Stimulated activated memory B cell treated with anti-CD40 and anti-IgM and Interleukin-4, amounts not matched to agents 10 μg/mL and 1 μg/mL and 100 μg/mL, for 72 hours (primary cell): ENCODE results near the gene HOXC4.

Experiments
- ATAC-seq: fragments of 150-1000 bp; cut with Tn5 transposase; 2 replicates; pipeline ENCODE4 v1.10.0; 2021
- H3K27ac Mint-ChIP-seq: one replicate; pipeline ENCODE4 v1.8.0; 2022; ENCODE audit warnings: mild to moderate bottlenecking, mixed read lengths
- H3K27me3 Mint-ChIP-seq: one replicate; pipeline ENCODE4 v1.8.0; 2022; ENCODE audit warnings: mixed read lengths
- H3K36me3 Mint-ChIP-seq: one replicate; pipeline ENCODE4 v1.8.0; 2022; ENCODE audit warnings: mixed read lengths
- H3K4me1 Mint-ChIP-seq: one replicate; pipeline ENCODE4 v1.8.0; 2022; ENCODE audit warnings: mixed read lengths
- H3K4me3 Mint-ChIP-seq: one replicate; pipeline ENCODE4 v1.8.0; 2022; ENCODE audit warnings: mild to moderate bottlenecking, moderate library complexity, mixed read lengths
- H3K9me3 Mint-ChIP-seq: one replicate; pipeline ENCODE4 v1.8.0; 2022; ENCODE audit warnings: mixed read lengths

HOXC4 gene

DNA sequence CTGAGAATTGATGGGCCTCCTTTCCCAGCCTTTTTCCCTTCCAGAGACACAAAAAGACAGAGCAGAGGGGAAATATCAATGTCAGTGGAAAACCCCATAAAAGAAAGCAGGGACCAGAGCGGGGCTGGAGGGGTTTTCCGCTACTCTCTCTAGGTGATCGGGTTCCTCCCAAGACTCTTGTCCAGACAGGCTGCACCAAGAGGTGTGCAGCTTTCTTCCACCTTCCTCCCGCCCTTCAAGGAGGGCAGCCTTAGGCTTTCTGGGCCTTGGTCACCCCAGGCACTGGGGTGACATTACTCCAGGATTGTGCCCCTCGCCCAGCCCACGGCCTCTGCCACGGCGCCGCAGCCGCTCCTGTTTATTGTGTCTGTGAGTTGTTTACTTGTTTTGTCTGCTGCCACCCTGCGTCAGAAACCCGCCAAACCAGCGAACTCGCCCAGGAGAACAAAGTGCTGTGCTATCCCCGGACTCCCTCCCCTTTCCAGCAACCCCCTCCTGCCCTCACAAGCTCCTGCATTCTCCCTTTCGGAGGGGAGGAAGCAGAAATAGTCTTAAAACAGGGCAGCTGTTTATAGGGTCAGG is 32.1 kb upstream of the HOXC4 start:
- H3K36me3 Mint-ChIP-seq = no peaks in the 10 kb centered on the region
- H3K27ac Mint-ChIP-seq = peak overlapping the region; percentile 46
- H3K4me3 Mint-ChIP-seq = peak overlapping the region; percentile 71
- H3K4me1 Mint-ChIP-seq = peaks cover 33% of the 10 kb centered on the region
- ATAC-seq = no peak
- H3K9me3 Mint-ChIP-seq = no peaks in the 10 kb centered on the region
- peaks cover 79% of the 10 kb centered on the region for H3K27me3 Mint-ChIP-seq

DNA sequence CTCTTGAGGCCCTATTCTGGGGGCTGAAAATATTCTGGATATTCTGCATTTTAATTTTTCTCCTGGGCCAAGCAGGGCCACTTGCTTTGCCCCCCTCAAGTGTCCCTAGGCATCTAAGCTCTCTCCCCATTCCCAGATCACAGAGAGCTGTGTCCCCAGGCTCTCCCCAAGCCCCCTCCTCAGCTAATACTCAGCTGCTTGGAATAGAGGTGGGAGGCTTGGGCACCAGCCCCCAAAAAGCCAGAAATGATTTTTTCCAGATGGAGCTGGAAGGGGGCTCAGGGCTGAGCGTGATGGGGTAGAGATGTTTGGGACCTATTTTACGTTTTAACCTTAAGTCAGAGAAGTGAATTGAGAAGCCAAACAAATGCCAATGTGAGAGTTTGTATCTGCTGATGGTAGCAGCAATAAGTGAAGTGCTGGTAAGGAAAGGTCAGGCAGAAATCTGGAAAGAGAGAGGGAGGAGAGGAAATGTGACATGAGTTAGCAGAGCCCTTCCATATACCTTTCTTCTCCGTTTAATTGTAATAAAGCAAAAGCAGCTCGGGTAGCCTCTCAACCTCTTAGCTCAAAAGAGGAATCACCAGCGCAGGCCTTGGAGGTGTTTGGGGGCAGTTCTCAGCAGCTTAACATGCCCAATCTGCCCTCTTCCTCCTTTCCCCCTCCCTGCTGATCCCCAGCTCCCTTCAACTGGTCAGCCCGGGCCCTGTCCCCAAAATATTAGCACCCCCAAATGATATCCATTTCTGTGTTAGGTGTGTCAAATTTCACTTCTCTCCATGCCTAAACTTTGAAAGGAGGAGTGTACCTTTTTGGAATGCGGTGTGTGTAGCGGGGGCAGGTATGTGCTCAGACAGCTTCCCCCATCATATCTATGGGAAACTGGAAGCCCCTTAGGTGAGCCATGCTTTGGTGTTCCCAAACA is 30.4 kb upstream of the HOXC4 start:
- peaks cover 84% of the 10 kb centered on the region for H3K27me3 Mint-ChIP-seq
- H3K36me3 Mint-ChIP-seq = no peaks in the 10 kb centered on the region
- no peaks in the 10 kb centered on the region for H3K9me3 Mint-ChIP-seq
- peaks cover 30% of the 10 kb centered on the region for H3K4me1 Mint-ChIP-seq
- H3K27ac Mint-ChIP-seq = no peak overlapping the region
- no peak overlapping the region for H3K4me3 Mint-ChIP-seq
- ATAC-seq = no peak

DNA sequence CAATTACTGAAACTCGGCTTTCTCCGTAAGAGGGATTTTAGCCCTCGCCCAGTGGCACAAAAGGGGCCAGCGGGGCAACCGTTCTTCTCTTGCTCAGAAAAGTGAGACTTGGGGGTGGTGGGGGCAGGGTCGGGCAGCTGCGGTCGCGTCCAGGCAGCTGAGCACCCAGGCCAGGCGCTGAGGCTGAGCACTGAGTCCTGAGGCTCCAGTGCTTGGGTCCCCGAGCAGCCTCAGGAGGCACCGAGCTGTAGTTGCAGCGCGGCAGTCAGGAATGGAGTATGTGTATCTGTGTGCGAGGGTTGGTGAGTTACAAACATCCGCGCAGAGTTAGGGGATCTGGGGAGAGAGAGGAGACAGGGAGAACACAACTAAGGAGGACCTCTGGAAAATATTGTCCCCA is 29.5 kb upstream of the HOXC4 start:
- no peak overlapping the region for H3K27ac Mint-ChIP-seq
- no peaks in the 10 kb centered on the region for H3K36me3 Mint-ChIP-seq
- no peak for ATAC-seq
- peaks cover 28% of the 10 kb centered on the region for H3K4me1 Mint-ChIP-seq
- peaks cover 92% of the 10 kb centered on the region for H3K27me3 Mint-ChIP-seq
- no peaks in the 10 kb centered on the region for H3K9me3 Mint-ChIP-seq
- H3K4me3 Mint-ChIP-seq = no peak overlapping the region

DNA sequence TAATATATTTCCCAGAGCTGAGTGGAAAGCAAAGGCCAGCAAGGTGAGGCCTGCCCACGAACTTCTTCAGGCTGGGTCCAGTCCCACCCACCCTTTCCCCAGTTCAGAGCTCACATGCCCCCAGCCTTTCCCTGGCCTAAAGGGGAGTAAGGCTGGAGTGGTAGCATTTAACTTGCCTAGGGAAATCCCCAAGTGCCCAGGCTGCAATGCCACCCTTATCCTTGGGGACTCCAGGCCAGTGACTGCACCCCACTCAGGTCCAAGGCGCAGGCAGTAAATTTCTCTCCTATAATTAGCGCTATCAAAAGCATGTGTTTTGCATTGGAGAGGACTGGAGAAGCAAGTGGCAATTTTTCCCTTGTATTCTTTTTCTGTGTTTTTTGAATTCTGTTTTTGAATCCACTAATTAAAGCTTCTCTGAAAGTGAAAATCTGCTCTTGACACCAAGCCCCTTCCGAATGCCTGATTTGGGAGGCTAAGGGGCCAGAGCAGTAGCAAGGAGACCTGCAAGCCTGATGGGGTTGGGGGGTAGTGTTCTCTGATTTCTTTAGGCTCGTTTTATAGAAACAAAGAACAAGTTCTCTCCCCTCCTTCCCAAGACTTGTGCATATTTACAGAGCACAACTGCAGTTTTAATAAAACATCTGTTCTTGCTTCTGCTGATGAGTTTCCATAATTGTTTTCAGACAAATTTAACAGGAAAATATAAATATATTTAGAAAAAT is 28.9 kb upstream of the HOXC4 start:
- ATAC-seq = no peak
- H3K27me3 Mint-ChIP-seq = peaks cover 93% of the 10 kb centered on the region
- no peaks in the 10 kb centered on the region for H3K36me3 Mint-ChIP-seq
- H3K27ac Mint-ChIP-seq = no peak overlapping the region
- peaks cover 28% of the 10 kb centered on the region for H3K4me1 Mint-ChIP-seq
- H3K4me3 Mint-ChIP-seq = no peak overlapping the region
- no peaks in the 10 kb centered on the region for H3K9me3 Mint-ChIP-seq

DNA sequence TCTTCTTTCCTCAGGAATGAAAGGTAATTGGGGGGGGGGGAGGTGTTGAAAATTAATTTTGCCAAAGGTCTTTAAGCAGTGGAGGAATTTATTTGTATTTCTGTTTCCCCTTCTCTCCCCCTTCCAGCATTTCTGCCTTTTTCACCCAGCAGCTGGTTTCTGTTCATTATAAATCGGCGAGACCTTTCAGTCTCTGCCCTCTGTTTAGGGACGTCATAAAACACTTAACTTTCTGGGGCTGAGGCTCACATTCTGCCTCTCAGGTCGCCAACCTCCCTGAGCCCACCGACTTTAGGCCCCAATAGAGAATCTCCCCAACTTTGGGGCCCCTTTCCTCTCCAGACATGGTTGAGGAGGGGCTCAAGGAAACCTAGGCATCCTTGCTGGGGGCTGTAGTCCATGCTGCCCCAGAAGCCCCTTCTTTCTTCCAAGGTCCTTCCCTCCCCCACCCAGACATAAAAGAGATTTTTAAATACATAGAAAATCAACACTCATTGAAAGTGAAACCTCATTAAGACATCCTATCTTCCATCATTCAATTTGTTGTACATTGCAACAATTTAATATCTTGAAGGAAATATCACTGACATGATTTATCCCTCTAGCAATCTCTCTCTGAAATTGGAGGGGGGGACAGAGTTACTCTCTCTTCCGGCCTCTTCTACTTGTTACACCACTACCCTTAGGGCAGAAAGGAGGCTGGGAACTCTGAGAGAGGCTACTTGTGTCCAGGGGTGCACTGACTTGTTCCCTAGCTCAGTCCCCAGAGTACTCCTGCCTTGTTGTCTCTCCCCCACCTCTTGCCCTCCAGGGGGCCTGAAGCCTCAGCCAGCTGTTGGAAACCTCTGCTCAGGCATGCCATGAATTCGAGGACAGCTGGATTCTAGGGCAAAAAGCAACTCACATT is 27.9 kb upstream of the HOXC4 start:
- Mint-ChIP-seq H3K27me3 (peaks cover 94% of the 10 kb centered on the region), H3K9me3 (no peaks in the 10 kb centered on the region), H3K36me3 (no peaks in the 10 kb centered on the region), H3K27ac (no peak overlapping the region), H3K4me1 (peaks cover 28% of the 10 kb centered on the region), H3K4me3 (no peak overlapping the region)
- no peak for ATAC-seq

DNA sequence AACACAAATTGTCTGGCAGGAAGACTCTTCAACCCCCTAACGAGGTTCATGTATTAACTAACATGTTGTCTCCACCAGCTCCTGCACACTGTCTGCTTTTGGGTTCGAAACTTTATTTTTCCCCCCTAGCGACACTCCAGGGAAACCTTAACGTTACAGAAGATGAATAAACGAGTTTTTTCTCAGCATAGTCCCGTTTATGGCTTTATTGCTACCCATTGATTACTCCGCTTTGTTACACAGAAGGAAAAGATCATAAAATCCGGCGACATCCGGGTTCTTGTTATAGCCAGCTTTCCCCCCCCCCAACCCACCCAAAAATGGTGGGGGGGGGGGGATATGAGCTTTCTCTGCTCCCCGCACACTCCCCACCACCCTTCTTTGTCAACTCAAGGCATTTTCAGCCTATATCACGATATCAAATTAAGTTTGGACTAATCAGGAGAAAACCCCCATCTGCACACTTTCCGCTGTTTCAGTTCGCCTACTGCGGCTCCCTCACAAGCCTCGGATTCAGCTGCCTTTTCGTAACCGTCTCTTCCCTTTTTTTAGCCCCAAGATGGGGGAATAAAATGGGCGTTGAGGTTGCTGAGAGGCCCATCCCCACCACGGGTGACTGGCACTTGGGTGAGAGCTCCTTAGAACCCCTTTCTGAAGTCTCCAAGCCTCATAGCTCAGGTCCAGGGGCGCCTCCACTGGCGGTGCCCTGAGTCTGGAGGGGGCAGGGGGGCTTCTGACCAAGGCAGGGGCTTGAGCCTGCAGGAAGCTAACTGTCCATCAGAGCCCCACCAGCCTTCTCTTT is 26.8 kb upstream of the HOXC4 start:
- no peak overlapping the region for H3K4me3 Mint-ChIP-seq

DNA sequence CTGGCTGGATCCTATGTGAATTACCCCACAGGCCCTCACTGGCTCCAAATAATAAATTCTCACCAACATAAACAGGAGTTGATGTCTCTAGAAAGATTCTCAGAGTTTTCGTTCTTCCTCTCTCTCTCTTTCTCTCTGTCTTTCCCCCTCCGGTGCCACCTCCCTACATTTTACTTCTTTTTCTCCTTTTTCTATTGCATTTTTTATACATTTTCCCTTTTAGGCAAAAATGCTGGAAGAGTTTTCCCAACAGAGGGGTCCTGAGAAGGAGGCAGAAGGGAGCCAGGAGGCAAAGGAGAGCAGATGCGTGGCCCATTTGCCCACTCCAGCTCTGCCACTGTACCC is 26.2 kb upstream of the HOXC4 start:
- Mint-ChIP-seq H3K9me3 (no peaks in the 10 kb centered on the region), H3K4me3 (no peak overlapping the region), H3K27me3 (peaks cover 94% of the 10 kb centered on the region), H3K36me3 (no peaks in the 10 kb centered on the region), H3K4me1 (peaks cover 20% of the 10 kb centered on the region), H3K27ac (no peak overlapping the region)
- no peak for ATAC-seq

More for the DNA sequence above, 26.8 kb upstream of the HOXC4 start:
- Mint-ChIP-seq H3K36me3 (no peaks in the 10 kb centered on the region), H3K4me1 (peaks cover 20% of the 10 kb centered on the region), H3K9me3 (no peaks in the 10 kb centered on the region), H3K27ac (no peak overlapping the region), H3K27me3 (peaks cover 94% of the 10 kb centered on the region)
- ATAC-seq = no peak

DNA sequence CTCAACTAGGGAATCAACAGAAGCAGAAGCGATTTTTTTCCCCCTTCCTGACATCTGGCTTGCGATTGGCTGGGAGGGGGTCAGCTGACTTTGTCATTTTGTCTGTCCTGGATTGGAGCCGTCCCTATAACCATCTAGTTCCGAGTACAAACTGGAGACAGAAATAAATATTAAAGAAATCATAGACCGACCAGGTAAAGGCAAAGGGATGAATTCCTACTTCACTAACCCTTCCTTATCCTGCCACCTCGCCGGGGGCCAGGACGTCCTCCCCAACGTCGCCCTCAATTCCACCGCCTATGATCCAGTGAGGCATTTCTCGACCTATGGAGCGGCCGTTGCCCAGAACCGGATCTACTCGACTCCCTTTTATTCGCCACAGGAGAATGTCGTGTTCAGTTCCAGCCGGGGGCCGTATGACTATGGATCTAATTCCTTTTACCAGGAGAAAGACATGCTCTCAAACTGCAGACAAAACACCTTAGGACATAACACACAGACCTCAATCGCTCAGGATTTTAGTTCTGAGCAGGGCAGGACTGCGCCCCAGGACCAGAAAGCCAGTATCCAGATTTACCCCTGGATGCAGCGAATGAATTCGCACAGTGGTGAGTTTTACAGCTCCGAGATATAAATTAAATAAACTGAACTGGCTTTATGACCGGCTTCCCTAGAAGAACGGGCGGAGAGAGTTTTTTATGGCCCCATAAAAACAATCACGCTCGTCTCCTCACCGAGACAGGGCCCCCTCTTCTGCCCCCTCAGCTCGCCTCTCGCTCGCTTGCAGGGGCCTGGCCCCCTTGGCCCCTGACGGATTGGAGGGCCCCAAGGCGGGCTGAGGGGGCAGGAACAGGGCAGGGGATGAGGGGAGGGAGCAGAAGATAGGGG is 25.1 kb upstream of the HOXC4 start, which contains the start of gene HOXC6:
TSS of gene HOXC6 (plus strand) at position 127 of the 888 bp plus-strand sequence. CDS start at position 209, 82 bp downstream.
- no peaks in the 10 kb centered on the region for H3K9me3 Mint-ChIP-seq
- H3K27me3 Mint-ChIP-seq = peaks cover 94% of the 10 kb centered on the region
- no peak within 1 kb of the TSS for H3K4me3 Mint-ChIP-seq
- no peak within 1 kb of the TSS for H3K27ac Mint-ChIP-seq
- H3K4me1 Mint-ChIP-seq = peaks cover 31% of the 10 kb centered on the region
- H3K36me3 Mint-ChIP-seq = no peaks in the 10 kb centered on the region
- ATAC-seq = no peak

DNA sequence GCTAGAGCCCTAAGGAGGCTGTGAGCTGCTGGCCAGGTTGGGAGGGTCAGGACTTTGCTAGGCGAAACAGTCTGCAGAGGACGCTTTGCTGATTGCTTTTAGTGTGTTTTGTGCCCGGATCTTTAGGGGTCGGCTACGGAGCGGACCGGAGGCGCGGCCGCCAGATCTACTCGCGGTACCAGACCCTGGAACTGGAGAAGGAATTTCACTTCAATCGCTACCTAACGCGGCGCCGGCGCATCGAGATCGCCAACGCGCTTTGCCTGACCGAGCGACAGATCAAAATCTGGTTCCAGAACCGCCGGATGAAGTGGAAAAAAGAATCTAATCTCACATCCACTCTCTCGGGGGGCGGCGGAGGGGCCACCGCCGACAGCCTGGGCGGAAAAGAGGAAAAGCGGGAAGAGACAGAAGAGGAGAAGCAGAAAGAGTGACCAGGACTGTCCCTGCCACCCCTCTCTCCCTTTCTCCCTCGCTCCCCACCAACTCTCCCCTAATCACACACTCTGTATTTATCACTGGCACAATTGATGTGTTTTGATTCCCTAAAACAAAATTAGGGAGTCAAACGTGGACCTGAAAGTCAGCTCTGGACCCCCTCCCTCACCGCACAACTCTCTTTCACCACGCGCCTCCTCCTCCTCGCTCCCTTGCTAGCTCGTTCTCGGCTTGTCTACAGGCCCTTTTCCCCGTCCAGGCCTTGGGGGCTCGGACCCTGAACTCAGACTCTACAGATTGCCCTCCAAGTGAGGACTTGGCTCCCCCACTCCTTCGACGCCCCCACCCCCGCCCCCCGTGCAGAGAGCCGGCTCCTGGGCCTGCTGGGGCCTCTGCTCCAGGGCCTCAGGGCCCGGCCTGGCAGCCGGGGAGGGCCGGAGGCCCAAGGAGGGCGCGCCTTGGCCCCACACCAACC is 23.9 kb upstream of the HOXC4 start:
- Mint-ChIP-seq H3K36me3 (no peaks in the 10 kb centered on the region), H3K9me3 (no peaks in the 10 kb centered on the region), H3K27ac (no peak overlapping the region), H3K4me1 (peaks cover 39% of the 10 kb centered on the region), H3K27me3 (peaks cover 90% of the 10 kb centered on the region), H3K4me3 (no peak overlapping the region)
- no peak for ATAC-seq

DNA sequence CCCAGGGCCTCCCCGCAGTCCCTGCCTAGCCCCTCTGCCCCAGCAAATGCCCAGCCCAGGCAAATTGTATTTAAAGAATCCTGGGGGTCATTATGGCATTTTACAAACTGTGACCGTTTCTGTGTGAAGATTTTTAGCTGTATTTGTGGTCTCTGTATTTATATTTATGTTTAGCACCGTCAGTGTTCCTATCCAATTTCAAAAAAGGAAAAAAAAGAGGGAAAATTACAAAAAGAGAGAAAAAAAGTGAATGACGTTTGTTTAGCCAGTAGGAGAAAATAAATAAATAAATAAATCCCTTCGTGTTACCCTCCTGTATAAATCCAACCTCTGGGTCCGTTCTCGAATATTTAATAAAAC is 23.2 kb upstream of the HOXC4 start:
- no peak for ATAC-seq
- H3K9me3 Mint-ChIP-seq = no peaks in the 10 kb centered on the region
- H3K27me3 Mint-ChIP-seq = peaks cover 94% of the 10 kb centered on the region
- H3K4me3 Mint-ChIP-seq = no peak overlapping the region
- H3K36me3 Mint-ChIP-seq = no peaks in the 10 kb centered on the region
- H3K27ac Mint-ChIP-seq = no peak overlapping the region
- H3K4me1 Mint-ChIP-seq = peaks cover 43% of the 10 kb centered on the region

DNA sequence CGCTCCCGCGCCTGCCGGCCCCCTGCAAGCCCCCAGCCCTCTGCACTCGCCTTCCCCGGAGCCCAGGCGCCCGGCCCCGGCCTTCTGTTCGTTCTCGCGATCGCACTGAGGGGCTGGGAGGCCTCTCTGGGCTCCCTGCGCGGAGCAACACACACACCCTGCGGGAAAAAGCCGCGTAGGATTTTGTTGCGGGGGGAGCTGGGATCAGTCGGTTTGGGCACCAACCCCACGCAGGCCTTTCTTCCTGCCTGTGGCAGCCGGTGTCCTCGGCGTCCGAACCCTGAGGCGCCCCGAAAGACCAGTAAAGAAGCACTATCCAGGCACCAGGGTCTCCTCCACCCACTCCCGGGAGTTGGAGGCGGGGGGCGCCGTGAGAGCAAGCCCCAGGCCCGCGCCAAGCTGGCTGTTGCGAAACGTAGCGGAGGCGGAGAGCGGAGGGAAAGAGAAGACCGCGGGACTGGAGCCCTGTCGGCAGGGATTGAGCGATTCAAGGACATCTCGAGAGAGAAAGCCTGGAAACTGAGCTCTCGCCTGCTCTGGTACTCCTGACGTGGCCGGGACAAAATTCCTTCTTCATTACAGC is 22.7 kb upstream of the HOXC4 start:
- H3K27me3 Mint-ChIP-seq = peaks cover 94% of the 10 kb centered on the region
- peaks cover 39% of the 10 kb centered on the region for H3K4me1 Mint-ChIP-seq
- no peak overlapping the region for H3K27ac Mint-ChIP-seq
- ATAC-seq = no peak
- no peaks in the 10 kb centered on the region for H3K36me3 Mint-ChIP-seq
- H3K9me3 Mint-ChIP-seq = no peaks in the 10 kb centered on the region
- H3K4me3 Mint-ChIP-seq = no peak overlapping the region

DNA sequence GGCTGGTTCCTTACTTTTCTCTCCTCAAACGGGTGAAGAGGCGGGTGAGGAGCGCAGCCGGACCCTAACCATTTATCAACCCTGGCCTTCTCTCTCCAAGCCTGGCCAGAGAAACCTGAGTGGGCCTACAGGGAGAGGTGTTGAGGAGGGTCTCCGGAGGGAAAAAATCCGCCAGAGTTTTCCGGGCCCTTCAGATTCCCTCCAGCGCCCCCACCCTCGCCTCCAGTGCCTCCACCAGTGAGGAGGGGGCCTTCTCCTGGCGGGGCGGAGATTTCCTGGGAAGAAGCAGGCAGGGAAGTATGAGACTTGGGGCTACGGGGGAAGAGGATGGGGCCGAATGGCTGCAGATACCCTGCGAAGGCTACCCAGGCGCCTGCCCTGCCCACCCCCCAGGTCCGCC is 22.2 kb upstream of the HOXC4 start:
- Mint-ChIP-seq H3K4me1 (peaks cover 36% of the 10 kb centered on the region), H3K36me3 (no peaks in the 10 kb centered on the region), H3K4me3 (no peak overlapping the region), H3K27ac (no peak overlapping the region), H3K9me3 (no peaks in the 10 kb centered on the region), H3K27me3 (peaks cover 94% of the 10 kb centered on the region)
- ATAC-seq = no peak
